ENCODE measurements around the gene MVB12B.
A peak's percentile ranks its signal among the peaks of the same experiment; 100 is the strongest.

GRCh38 chr9:126500600-126501382 lies 174.2 kb downstream of the MVB12B start:
- TF ChIP-seq CTCF (IDR thresholded peaks at IDR 0.05) (peak; percentile 93), ZFX (IDR thresholded peaks at IDR 0.05; ENCODE audit: borderline replicate concordance) (no peak)

All from 22Rv1 (cell line).